CD4-positive, alpha-beta T cell treated with Interleukin-15 for 1 hour (primary cell): ENCODE measurements around the gene COPS7A.

Source experiments
- DNase-seq: peaks from one replicate; pipeline ENCODE4 v3.0.0-alpha.2; 2020

COPS7A gene

GRCh38 chr12:6752167-6752920, 28.5 kb downstream of the COPS7A start:
- no peak for DNase-seq

- peak; percentile 98 for DNase-seq
These were observed 29.3 kb downstream of the COPS7A start, which contains the start of gene MLF2 for GRCh38 chr12:6752921-6753771. MLF2 (minus strand) TSS chr12:6753141; CDS start chr12:6752334, 807 bp downstream.

- DNase-seq: no peak
These were observed 30.0 kb downstream of the COPS7A start for GRCh38 chr12:6753772-6754356.

- no peak for DNase-seq
These were observed 30.6 kb downstream of the COPS7A start for GRCh38 chr12:6754411-6754810.

- DNase-seq: no peak
These were observed 33.3 kb downstream of the COPS7A start for GRCh38 chr12:6757028-6757690.

GRCh38 chr12:6758506-6759095, 34.8 kb downstream of the COPS7A start:
- no peak for DNase-seq

GRCh38 chr12:6759741-6760140, 35.9 kb downstream of the COPS7A start:
- DNase-seq: no peak

GRCh38 chr12:6763380-6763779, 39.5 kb downstream of the COPS7A start:
- DNase-seq: no peak

GRCh38 chr12:6764011-6764828, 40.4 kb downstream of the COPS7A start:
- peak; percentile 78 for DNase-seq

- no peak for DNase-seq
These were observed 41.3 kb downstream of the COPS7A start for GRCh38 chr12:6765048-6765633.

- DNase-seq: no peak
These were observed 42.1 kb downstream of the COPS7A start, which contains the start of gene PTMS for GRCh38 chr12:6765634-6766581. PTMS (plus strand) TSS chr12:6766363; CDS start chr12:6766706, 343 bp downstream.

GRCh38 chr12:6766651-6767349, 43.0 kb downstream of the COPS7A start:
- DNase-seq: peak; percentile 42

GRCh38 chr12:6767353-6768319, 43.8 kb downstream of the COPS7A start:
- DNase-seq: no peak

- no peak for DNase-seq
These were observed 44.6 kb downstream of the COPS7A start for GRCh38 chr12:6768437-6768914.

GRCh38 chr12:6768990-6769389, 45.1 kb downstream of the COPS7A start:
- DNase-seq: no peak

GRCh38 chr12:6769666-6770065, 45.8 kb downstream of the COPS7A start:
- no peak for DNase-seq

- DNase-seq: no peak
These were observed 46.2 kb downstream of the COPS7A start for GRCh38 chr12:6770094-6770493.

- no peak for DNase-seq
These were observed 46.8 kb downstream of the COPS7A start for GRCh38 chr12:6770600-6770999.
